SU-DHL-6 (cell line): ENCODE data around the gene SUN1.

ENCODE experiments used
- H2AFZ ChIP-seq: fragments of 200-600 bp; sonication (generic); 2 replicates; pipeline ENCODE4 v1.6.1; 2014; ENCODE audit warnings: low read depth, mild to moderate bottlenecking, moderate library complexity, mixed read lengths, antibody characterized with exemption, low read length; ENCODE audit not compliant: severe bottlenecking
- H3F3A ChIP-seq: fragments of 200-600 bp; shearing (Covaris generic); 2 replicates; pipeline ENCODE4 v1.6.0; 2016; ENCODE audit warnings: antibody characterized with exemption, mild to moderate bottlenecking; ENCODE audit not compliant: insufficient read depth
- H3K27ac ChIP-seq: fragments of 200-600 bp; sonication (generic); 2 replicates; pipeline ENCODE4 v1.5.1; 2016; ENCODE audit warnings: low read depth, mild to moderate bottlenecking, low read length, moderate library complexity, mixed read lengths
- H3K27me3 ChIP-seq: fragments of 200-600 bp; sonication (generic), shearing (Covaris generic); 2 replicates; pipeline ENCODE4 v1.6.0; 2014; ENCODE audit warnings: mild to moderate bottlenecking, low read length
- H3K36me3 ChIP-seq: fragments of 200-600 bp; sonication (generic); 2 replicates; pipeline ENCODE4 v1.6.1; 2014; ENCODE audit warnings: mild to moderate bottlenecking, low read length, mixed read lengths
- H3K4me2 ChIP-seq: fragments of 300-600, 200-600 bp; shearing (Covaris generic), sonication (generic); 2 replicates; pipeline ENCODE4 v1.6.0; 2014; ENCODE audit warnings: low read length, low read depth, mild to moderate bottlenecking; ENCODE audit not compliant: poor library complexity, severe bottlenecking
- H3K4me3 ChIP-seq: fragments of 200-600 bp; sonication (generic); 2 replicates; pipeline ENCODE4 v1.5.1; 2014; ENCODE audit warnings: antibody characterized with exemption, low read length, mild to moderate bottlenecking, mixed read lengths; ENCODE audit not compliant: insufficient read depth, poor library complexity, severe bottlenecking
- H3K79me2 ChIP-seq: fragments of 200-600 bp; sonication (generic); 2 replicates; pipeline ENCODE4 v1.6.1; 2014; ENCODE audit warnings: mild to moderate bottlenecking, low read length, moderate library complexity; ENCODE audit not compliant: insufficient read depth
- H3K9ac ChIP-seq: fragments of 200-600 bp; sonication (generic); 2 replicates; pipeline ENCODE4 v1.7.0; 2014; ENCODE audit warnings: mild to moderate bottlenecking, low read length
- H3K9me2 ChIP-seq: fragments of 200-600 bp; sonication (generic); replicated peaks from 2 replicates; pipeline ENCODE4 v1.6.1; 2014; ENCODE audit warnings: low read length; ENCODE audit not compliant: insufficient read depth
- H3K9me3 ChIP-seq: fragments of 200-600 bp; sonication (generic); 2 replicates; pipeline ENCODE4 v1.6.1; 2014; ENCODE audit warnings: low read length, mixed read lengths; ENCODE audit not compliant: insufficient read depth
- H4K20me1 ChIP-seq: fragments of 200-600 bp; sonication (generic); 2 replicates; pipeline ENCODE4 v1.6.1; 2014; ENCODE audit warnings: low read depth, mild to moderate bottlenecking, antibody characterized with exemption, low read length, moderate library complexity, mixed read lengths
- EZH2phosphoT487 ChIP-seq: fragments of 200-600 bp; sonication (generic), shearing (Covaris generic); conservative IDR thresholded peaks from 2 replicates; pipeline ENCODE4 v1.6.1; 2018; ENCODE audit warnings: mild to moderate bottlenecking, antibody characterized with exemption, low read length, moderate library complexity, mixed read lengths
- TF ChIP-seq, protein P1 (sequence below): fragments of 200-600 bp; sonication (generic); IDR thresholded peaks from one replicate; pipeline ENCODE4 v1.5.1; 2017; ENCODE audit warnings: antibody characterized with exemption, mild to moderate bottlenecking, low read length, moderate library complexity; ENCODE audit not compliant: insufficient read depth, poor library complexity, severe bottlenecking

Gene SUN1

DNA sequence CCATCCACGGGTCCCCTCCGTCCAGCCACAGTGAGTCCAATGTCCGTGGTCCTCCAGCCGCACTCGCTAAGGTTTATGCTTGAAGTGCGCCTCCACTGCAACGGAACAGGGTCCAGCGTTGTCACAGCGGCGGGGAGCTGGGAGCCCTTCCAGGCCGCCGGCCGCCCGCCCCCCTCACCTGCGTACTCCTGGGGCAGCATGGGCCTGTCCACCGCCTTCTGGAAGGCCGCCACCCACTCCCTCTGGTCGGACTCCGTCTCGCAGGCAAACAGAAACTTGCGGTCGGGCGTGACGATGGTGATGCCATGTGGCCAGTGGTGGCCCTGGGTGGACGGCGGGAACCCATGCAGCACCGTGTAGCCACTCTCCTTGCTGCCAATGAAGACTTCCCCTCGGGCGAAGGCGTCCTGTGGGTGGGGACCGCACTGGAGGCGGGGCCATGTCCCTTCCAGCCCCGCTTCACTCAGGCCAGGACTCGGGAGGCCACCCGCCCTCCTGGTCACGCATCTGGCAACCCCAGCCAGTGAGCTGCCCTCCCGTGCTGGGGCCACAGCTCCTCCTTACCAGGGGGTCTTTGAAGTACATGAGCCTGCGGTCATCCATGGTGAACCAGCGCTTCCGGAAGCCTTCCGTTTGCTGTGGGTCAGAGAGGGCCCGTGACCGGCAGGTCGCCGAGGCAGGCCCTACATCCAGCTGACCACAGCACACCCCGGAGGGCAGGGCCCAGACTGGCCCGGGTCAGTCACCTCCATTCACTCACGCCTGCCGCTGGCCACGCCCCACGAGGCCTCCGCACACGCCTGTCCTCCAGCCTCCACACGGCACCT lies 66.8 kb downstream of the SUN1 start:
- no peaks in the 10 kb centered on the region for H3K36me3 ChIP-seq

DNA sequence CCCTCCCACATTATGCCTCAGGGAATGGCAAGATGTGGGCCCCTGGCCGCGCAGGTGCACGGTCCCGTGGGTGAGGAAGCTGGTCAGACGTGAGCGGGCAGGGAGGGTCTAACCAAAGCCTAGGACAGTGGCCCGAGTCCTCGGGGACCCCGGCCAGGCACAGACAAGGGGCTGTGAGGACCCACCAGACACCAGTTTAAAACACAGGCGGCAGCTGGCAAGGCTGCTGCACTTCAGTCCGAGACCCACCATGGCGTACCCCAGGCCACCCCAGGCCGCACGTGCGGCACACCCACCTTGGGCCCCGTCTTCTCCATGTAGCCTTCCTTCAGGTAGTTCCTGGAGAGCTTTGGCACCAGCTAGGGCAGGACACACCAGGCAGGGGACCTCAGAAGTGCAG lies 67.5 kb downstream of the SUN1 start:
- H3K9me3 ChIP-seq, result no peaks in the 10 kb centered on the region
- no peaks in the 10 kb centered on the region for H3K79me2 ChIP-seq
- no peak overlapping the region for H3K4me3 ChIP-seq
- H3K9me2 ChIP-seq, result no peaks in the 10 kb centered on the region
- no peak overlapping the region for H3K27ac ChIP-seq
- no peaks in the 10 kb centered on the region for H3K27me3 ChIP-seq
- H3F3A ChIP-seq, result no peaks in the 10 kb centered on the region
- H2AFZ ChIP-seq, result no peak overlapping the region
- no peaks in the 10 kb centered on the region for H4K20me1 ChIP-seq
- no peaks in the 10 kb centered on the region for H3K36me3 ChIP-seq
- H3K4me2 ChIP-seq, result no peak overlapping the region
- TF ChIP-seq EZH2phosphoT487, result no peak
- TF ChIP-seq, protein P1, sequence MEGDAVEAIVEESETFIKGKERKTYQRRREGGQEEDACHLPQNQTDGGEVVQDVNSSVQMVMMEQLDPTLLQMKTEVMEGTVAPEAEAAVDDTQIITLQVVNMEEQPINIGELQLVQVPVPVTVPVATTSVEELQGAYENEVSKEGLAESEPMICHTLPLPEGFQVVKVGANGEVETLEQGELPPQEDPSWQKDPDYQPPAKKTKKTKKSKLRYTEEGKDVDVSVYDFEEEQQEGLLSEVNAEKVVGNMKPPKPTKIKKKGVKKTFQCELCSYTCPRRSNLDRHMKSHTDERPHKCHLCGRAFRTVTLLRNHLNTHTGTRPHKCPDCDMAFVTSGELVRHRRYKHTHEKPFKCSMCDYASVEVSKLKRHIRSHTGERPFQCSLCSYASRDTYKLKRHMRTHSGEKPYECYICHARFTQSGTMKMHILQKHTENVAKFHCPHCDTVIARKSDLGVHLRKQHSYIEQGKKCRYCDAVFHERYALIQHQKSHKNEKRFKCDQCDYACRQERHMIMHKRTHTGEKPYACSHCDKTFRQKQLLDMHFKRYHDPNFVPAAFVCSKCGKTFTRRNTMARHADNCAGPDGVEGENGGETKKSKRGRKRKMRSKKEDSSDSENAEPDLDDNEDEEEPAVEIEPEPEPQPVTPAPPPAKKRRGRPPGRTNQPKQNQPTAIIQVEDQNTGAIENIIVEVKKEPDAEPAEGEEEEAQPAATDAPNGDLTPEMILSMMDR, result no peak
- no peak overlapping the region for H3K9ac ChIP-seq

More for the DNA sequence above, 66.8 kb downstream of the SUN1 start:
- Histone ChIP-seq H4K20me1 (no peaks in the 10 kb centered on the region), H3K4me2 (no peak overlapping the region), H3F3A (no peaks in the 10 kb centered on the region), H3K9me3 (no peaks in the 10 kb centered on the region), H3K9me2 (no peaks in the 10 kb centered on the region), H3K4me3 (no peak overlapping the region), H3K27me3 (no peaks in the 10 kb centered on the region), H3K9ac (no peak overlapping the region), H2AFZ (no peak overlapping the region), H3K79me2 (no peaks in the 10 kb centered on the region), H3K27ac (no peak overlapping the region)
- TF ChIP-seq, protein P1, result no peak
- no peak for TF ChIP-seq EZH2phosphoT487

DNA sequence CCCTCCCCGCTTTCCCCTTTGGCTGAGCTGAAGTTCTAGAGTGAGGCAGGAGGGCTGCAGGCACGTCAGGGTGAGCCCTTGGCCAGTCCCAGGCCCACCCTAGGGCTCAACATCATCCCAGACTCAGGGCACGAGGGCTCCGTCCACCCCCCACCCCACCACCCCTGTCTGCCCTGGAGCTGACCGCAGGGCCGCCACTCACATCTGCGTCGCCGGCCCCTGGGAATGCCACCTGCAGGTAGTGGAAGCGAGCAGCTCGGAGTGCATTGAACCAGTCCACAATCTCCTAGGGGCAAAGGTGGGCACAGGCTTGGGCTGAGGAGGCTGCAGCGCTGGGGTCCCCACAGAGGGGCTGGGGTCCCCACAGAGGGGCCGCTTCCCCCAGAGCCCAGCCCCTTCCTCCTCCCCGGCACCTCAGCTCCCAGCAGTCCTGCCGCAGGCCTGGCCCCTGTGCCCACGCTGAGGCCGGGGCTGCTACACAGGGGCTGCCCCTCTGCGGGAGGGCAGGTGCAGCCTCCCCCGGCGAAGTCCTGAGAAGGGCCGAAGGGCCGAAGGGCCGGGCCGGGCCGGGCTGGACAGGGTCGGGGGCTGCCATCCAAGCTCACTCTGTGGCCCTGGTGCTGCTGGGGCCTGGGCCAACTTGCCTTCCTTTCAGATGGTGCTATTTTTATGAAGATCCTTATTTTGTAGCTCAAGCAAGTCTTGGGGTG lies 68.2 kb downstream of the SUN1 start:
- no peaks in the 10 kb centered on the region for H3K9me3 ChIP-seq
- H3K79me2 ChIP-seq, result no peaks in the 10 kb centered on the region
- TF ChIP-seq EZH2phosphoT487, result no peak
- TF ChIP-seq, protein P1, result no peak
- H3K27me3 ChIP-seq, result no peaks in the 10 kb centered on the region
- H3K36me3 ChIP-seq, result no peaks in the 10 kb centered on the region
- H3K27ac ChIP-seq, result no peak overlapping the region
- H3K4me2 ChIP-seq, result no peak overlapping the region
- no peaks in the 10 kb centered on the region for H4K20me1 ChIP-seq
- no peaks in the 10 kb centered on the region for H3F3A ChIP-seq
- H3K9me2 ChIP-seq, result no peaks in the 10 kb centered on the region
- H3K4me3 ChIP-seq, result no peak overlapping the region
- H3K9ac ChIP-seq, result no peak overlapping the region
- H2AFZ ChIP-seq, result no peak overlapping the region
